Sigmoid colon (tissue), 4 donors: ENCODE measurements around the gene ARCN1.

Experiments
- EP300 ChIP-seq, 4 donors: sonication (generic); formaldehyde crosslinking; IDR thresholded peaks; one replicate each; pipeline ENCODE4 v1.6.1; 2017; ENCODE audit warnings: antibody characterized with exemption in 4 of 4
- POLR2A ChIP-seq, 2 donors: fragments of 450-650 bp; IDR thresholded peaks; one replicate each; pipeline ENCODE4 v1.6.1; 2016; ENCODE audit warnings: antibody characterized with exemption in 2 of 2, mild to moderate bottlenecking in 2 of 2, moderate library complexity in 2 of 2
- TF ChIP-seq, protein P1 (sequence below), 4 experiments: fragments of 450-650 bp in 3 of 4; fragments of 200-600 bp in 1 of 4; IDR thresholded peaks; one replicate each; pipeline ENCODE4 v1.5.1; 2016 to 2019; ENCODE audit warnings: antibody characterized with exemption in 4 of 4, mild to moderate bottlenecking in 3 of 4, moderate library complexity in 2 of 4

DNA sequence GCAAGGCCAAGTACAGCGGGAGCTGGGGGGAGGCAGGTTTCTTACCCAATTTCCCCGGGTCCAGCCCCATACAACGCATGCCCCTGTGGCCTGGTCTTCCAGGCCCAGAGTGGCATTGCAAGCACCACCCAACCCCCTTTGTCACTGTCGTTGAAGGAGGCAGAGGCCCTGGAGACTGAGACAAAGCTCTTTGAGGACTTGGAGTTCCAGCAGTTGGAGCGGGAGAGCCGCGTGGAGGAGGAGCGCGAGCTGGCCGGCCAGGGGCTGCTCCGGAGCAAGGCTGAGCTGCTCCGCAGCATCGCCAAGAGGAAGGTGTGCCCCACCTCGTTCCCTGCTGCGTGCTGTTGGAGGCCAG is 63.0 kb downstream of the ARCN1 start:
- TF ChIP-seq POLR2A (IDR thresholded peaks at IDR 0.05) (peak in 1 of 2 donors; percentile 21), EP300 (IDR thresholded peaks at IDR 0.05) (no peak)
- TF ChIP-seq, protein P1, sequence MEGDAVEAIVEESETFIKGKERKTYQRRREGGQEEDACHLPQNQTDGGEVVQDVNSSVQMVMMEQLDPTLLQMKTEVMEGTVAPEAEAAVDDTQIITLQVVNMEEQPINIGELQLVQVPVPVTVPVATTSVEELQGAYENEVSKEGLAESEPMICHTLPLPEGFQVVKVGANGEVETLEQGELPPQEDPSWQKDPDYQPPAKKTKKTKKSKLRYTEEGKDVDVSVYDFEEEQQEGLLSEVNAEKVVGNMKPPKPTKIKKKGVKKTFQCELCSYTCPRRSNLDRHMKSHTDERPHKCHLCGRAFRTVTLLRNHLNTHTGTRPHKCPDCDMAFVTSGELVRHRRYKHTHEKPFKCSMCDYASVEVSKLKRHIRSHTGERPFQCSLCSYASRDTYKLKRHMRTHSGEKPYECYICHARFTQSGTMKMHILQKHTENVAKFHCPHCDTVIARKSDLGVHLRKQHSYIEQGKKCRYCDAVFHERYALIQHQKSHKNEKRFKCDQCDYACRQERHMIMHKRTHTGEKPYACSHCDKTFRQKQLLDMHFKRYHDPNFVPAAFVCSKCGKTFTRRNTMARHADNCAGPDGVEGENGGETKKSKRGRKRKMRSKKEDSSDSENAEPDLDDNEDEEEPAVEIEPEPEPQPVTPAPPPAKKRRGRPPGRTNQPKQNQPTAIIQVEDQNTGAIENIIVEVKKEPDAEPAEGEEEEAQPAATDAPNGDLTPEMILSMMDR (IDR thresholded peaks at IDR 0.05) = no peak
